ENCODE measurements around the gene RNU5D-1.
A peak's percentile ranks its signal among the peaks of the same experiment; 100 is the strongest.
"Not testable (repeated sequence)": the region's sequence is repeated elsewhere in the genome, so short reads cannot be mapped to it uniquely, and the experiment has no call there.

RNU5D-1 gene

GRCh38 chr1:44724955-44725698, 5.8 kb downstream of the RNU5D-1 start:
- DNase-seq = no peak

GRCh38 chr1:44724296-44724954, 6.5 kb downstream of the RNU5D-1 start:
- DNase-seq = no peak

GRCh38 chr1:44723496-44724295, 7.3 kb downstream of the RNU5D-1 start:
- DNase-seq = no peak

GRCh38 chr1:44723064-44723463, 7.9 kb downstream of the RNU5D-1 start:
- DNase-seq = no peak

- DNase-seq = peak; percentile 58
Observed at GRCh38 chr1:44721485-44722361, 9.2 kb downstream of the RNU5D-1 start.

GRCh38 chr1:44720281-44720680, 10.7 kb downstream of the RNU5D-1 start:
- no peak for DNase-seq

GRCh38 chr1:44719318-44719717, 11.7 kb downstream of the RNU5D-1 start:
- DNase-seq = no peak

- DNase-seq = no peak
Observed at GRCh38 chr1:44718091-44718490, 12.9 kb downstream of the RNU5D-1 start.

GRCh38 chr1:44717653-44718052, 13.3 kb downstream of the RNU5D-1 start:
- DNase-seq = no peak

GRCh38 chr1:44717156-44717555, 13.8 kb downstream of the RNU5D-1 start:
- DNase-seq = no peak

GRCh38 chr1:44714944-44715571, 15.9 kb downstream of the RNU5D-1 start:
- peak; percentile 71 for DNase-seq

GRCh38 chr1:44714532-44714931, 16.4 kb downstream of the RNU5D-1 start:
- no peak for DNase-seq

- DNase-seq = no peak
Observed at GRCh38 chr1:44713321-44713781, 17.6 kb downstream of the RNU5D-1 start.

- DNase-seq = no peak
Observed at GRCh38 chr1:44707959-44708831, 22.8 kb downstream of the RNU5D-1 start.

- no peak for DNase-seq
Observed at GRCh38 chr1:44707112-44707881, 23.7 kb downstream of the RNU5D-1 start.

- DNase-seq = no peak
Observed at GRCh38 chr1:44705938-44706337, 25.0 kb downstream of the RNU5D-1 start.

GRCh38 chr1:44705470-44705869, 25.5 kb downstream of the RNU5D-1 start:
- DNase-seq = no peak

- no peak for DNase-seq
Observed at GRCh38 chr1:44701141-44701573, 29.8 kb downstream of the RNU5D-1 start.

GRCh38 chr1:44700573-44700972, 30.4 kb downstream of the RNU5D-1 start:
- no peak for DNase-seq

GRCh38 chr1:44699375-44699774, 31.6 kb downstream of the RNU5D-1 start:
- not testable (repeated sequence) for DNase-seq
